Uterus (tissue), 2 donors: ENCODE measurements around the gene VASH2.

Source experiments
- POLR2A ChIP-seq, 2 donors: fragments of 450-650 bp; IDR thresholded peaks; one replicate each; pipeline ENCODE4 v1.6.1; 2016; ENCODE audit warnings: antibody characterized with exemption in 2 of 2, mild to moderate bottlenecking in 1 of 2, moderate library complexity in 1 of 2
- TF ChIP-seq, protein P1 (sequence below), 4 experiments: fragments of 200-600 bp in 2 of 4; fragments of 450-650 bp in 2 of 4; sonication (generic) in 2 of 4; IDR thresholded peaks; one replicate each; pipeline ENCODE4 v1.5.1; 2016 to 2019; ENCODE audit warnings: antibody characterized with exemption in 4 of 4, mild to moderate bottlenecking in 2 of 4, moderate library complexity in 1 of 4

GRCh38 chr1:212926372-212926771 lies 24.0 kb upstream of the VASH2 start:
- TF ChIP-seq, protein P1, sequence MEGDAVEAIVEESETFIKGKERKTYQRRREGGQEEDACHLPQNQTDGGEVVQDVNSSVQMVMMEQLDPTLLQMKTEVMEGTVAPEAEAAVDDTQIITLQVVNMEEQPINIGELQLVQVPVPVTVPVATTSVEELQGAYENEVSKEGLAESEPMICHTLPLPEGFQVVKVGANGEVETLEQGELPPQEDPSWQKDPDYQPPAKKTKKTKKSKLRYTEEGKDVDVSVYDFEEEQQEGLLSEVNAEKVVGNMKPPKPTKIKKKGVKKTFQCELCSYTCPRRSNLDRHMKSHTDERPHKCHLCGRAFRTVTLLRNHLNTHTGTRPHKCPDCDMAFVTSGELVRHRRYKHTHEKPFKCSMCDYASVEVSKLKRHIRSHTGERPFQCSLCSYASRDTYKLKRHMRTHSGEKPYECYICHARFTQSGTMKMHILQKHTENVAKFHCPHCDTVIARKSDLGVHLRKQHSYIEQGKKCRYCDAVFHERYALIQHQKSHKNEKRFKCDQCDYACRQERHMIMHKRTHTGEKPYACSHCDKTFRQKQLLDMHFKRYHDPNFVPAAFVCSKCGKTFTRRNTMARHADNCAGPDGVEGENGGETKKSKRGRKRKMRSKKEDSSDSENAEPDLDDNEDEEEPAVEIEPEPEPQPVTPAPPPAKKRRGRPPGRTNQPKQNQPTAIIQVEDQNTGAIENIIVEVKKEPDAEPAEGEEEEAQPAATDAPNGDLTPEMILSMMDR (IDR thresholded peaks at IDR 0.05): no peak
- TF ChIP-seq POLR2A (IDR thresholded peaks at IDR 0.05): no peak
